Subcutaneous abdominal adipose tissue (tissue), 5 donors: ENCODE results near the gene RIOK2.

ENCODE experiments used
- H3K27ac ChIP-seq: one replicate; pipeline ENCODE4 v1.7.0; 2013; ENCODE audit warnings: low read depth, mild to moderate bottlenecking, inconsistent platforms, low read length, moderate library complexity
- H3K27me3 ChIP-seq, 5 donors: one replicate each; pipeline ENCODE4 v1.7.0; 2013; ENCODE audit warnings: low read length in 5 of 5, inconsistent platforms in 1 of 5; ENCODE audit not compliant: control insufficient read depth in 5 of 5, insufficient read depth in 4 of 5
- H3K36me3 ChIP-seq, 5 donors: one replicate each; pipeline ENCODE4 v1.7.0; 2013; ENCODE audit warnings: low read length in 5 of 5; ENCODE audit not compliant: control insufficient read depth in 5 of 5, insufficient read depth in 5 of 5
- H3K4me1 ChIP-seq, 5 donors: one replicate each; pipeline ENCODE4 v1.7.0; 2013; ENCODE audit warnings: low read length in 5 of 5, mild to moderate bottlenecking in 3 of 5, moderate library complexity in 1 of 5; ENCODE audit not compliant: control insufficient read depth in 5 of 5, insufficient read depth in 5 of 5
- H3K4me3 ChIP-seq, 5 donors: one replicate each; pipeline ENCODE4 v1.7.0; 2013; ENCODE audit warnings: low read length in 5 of 5, low read depth in 1 of 5
- H3K9ac ChIP-seq, 5 donors: one replicate each; pipeline ENCODE4 v1.7.0; 2013; ENCODE audit warnings: low read length in 5 of 5, mild to moderate bottlenecking in 4 of 5, moderate library complexity in 3 of 5
- H3K9me3 ChIP-seq, 5 donors: one replicate each; pipeline ENCODE4 v1.7.0; 2013; ENCODE audit warnings: low read length in 5 of 5; ENCODE audit not compliant: control insufficient read depth in 5 of 5
- donor health status: healthy.
- donor health status: healthy.
- donor health status: healthy.
- donor health status: healthy.
- donor health status: healthy.

Gene RIOK2

DNA sequence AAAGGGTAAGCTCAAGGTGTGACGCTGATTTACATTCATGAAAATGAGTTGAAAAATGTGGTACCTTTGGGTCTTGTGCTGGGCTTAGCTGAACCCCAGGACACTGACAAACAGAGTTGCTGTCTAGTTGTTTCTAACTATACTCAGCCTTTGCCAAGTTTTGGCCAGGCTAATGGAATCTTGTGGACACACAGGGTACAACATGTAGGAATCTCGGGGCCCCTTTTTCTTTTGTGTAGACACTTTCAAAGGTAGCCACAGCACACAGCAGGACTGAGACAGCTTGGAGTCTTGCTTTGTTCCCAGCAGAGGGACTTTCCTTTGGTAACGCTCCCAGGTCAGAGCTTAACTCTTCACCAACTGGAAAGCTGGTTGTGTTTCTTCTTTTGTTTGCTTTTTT is 48.4 kb downstream of the RIOK2 start:
- Histone ChIP-seq H3K36me3 (no peaks in the 10 kb centered on the region), H3K27me3 (no peaks in the 10 kb centered on the region), H3K27ac (no peak overlapping the region), H3K9me3 (no peaks in the 10 kb centered on the region), H3K9ac (no peak overlapping the region), H3K4me1 (no peaks in the 10 kb centered on the region), H3K4me3 (no peak overlapping the region)

GRCh38 chr5:97133101-97133500 is 49.9 kb downstream of the RIOK2 start:
- H3K9ac ChIP-seq: no peak overlapping the region
- no peaks in the 10 kb centered on the region for H3K4me1 ChIP-seq
- no peak overlapping the region for H3K4me3 ChIP-seq
- H3K36me3 ChIP-seq: no peaks in the 10 kb centered on the region
- no peaks in the 10 kb centered on the region for H3K27me3 ChIP-seq
- no peaks in the 10 kb centered on the region for H3K9me3 ChIP-seq
- no peak overlapping the region for H3K27ac ChIP-seq

- Histone ChIP-seq H3K9ac (no peak overlapping the region), H3K4me3 (no peak overlapping the region), H3K9me3 (no peaks in the 10 kb centered on the region), H3K4me1 (peaks cover 0 to 7% (median 0%) of the 10 kb centered on the region in 5 donors), H3K36me3 (no peaks in the 10 kb centered on the region), H3K27me3 (no peaks in the 10 kb centered on the region), H3K27ac (no peak overlapping the region)
Observed at GRCh38 chr5:97131921-97132320, 51.1 kb downstream of the RIOK2 start.

DNA sequence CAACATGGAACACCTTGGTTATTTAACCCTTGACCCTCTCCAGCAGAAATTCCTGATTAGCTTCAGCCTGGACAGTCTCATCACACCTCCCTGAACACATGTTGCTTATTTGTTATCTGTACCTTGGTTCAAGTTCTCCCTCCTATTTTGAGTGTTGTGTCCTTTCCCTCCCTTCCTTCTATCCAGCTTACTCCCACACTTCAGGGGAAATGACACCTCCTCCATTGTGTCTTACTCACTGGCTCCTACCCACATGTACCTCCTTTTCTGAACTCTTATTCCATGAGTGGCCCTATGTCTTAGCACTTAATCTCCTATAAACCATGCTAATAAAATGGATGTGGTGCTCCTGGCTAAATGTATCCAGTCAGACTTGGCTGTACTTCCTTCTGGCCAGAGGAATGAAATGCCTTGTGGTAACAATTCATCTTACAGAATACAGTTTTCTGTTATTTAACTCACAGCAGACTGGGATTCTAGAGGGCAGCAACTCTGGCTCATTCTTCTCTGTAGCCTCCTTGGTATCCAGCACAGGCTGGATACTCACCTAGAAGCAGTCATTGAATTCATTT is 51.8 kb downstream of the RIOK2 start:
- Histone ChIP-seq H3K36me3 (no peaks in the 10 kb centered on the region), H3K9me3 (no peaks in the 10 kb centered on the region), H3K4me3 (no peak overlapping the region)

DNA sequence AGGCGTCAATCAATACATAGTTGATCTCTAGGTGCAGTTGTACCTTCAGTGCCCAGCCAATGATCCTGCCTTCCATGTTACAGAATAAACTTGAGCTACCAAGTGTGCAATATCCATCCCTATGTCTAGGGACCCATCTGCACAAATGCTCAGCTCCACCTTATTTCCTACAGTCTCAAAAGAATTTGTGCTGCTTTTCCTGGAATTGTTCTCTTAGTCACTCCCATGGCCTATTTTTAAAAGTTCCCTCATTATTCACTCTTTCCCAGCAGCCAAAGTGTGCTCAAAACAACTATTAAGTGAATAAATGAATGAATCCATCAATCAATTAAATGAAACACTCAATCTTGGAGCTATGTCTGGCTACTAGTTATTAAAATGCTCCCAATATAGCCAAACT is 55.3 kb downstream of the RIOK2 start:
- no peak overlapping the region for H3K27ac ChIP-seq
- no peaks in the 10 kb centered on the region for H3K9me3 ChIP-seq
- H3K4me1 ChIP-seq: peaks cover 0 to 7% (median 0%) of the 10 kb centered on the region in 5 donors
- H3K9ac ChIP-seq: no peak overlapping the region
- H3K4me3 ChIP-seq: no peak overlapping the region
- H3K36me3 ChIP-seq: no peaks in the 10 kb centered on the region
- no peaks in the 10 kb centered on the region for H3K27me3 ChIP-seq

More for the DNA sequence above, 51.8 kb downstream of the RIOK2 start:
- Histone ChIP-seq H3K27ac (no peak overlapping the region), H3K4me1 (peaks cover 0 to 7% (median 0%) of the 10 kb centered on the region in 5 donors), H3K27me3 (no peaks in the 10 kb centered on the region), H3K9ac (no peak overlapping the region)

DNA sequence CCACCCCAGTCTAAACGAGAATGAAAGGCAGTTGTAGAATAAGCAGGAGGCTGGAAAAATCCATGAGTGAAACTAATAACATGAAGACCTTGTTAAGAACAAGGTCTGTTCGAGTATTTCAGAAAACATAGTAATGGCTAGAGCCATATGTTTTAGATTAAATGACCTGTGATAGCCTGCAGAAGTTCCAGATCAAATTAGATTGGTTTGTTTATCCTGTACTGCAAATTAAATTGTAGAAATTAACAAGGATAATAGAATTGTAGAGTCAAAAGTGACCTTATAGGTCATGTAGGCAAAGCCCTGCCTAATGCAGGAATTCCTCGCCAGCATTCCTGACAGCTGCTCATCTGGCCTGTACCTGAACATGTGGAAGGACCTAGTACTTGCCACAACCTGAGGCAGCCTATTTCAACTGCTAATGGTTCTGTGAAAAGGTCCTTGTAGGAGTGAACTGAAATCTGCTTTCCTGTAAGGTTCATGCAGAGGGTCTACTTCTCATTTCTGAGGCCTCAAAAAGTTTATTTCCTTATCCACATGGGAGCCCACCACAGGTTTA is 57.8 kb downstream of the RIOK2 start:
- Histone ChIP-seq H3K27ac (no peak overlapping the region), H3K36me3 (no peaks in the 10 kb centered on the region), H3K4me3 (no peak overlapping the region), H3K9ac (no peak overlapping the region), H3K27me3 (no peaks in the 10 kb centered on the region), H3K9me3 (no peaks in the 10 kb centered on the region), H3K4me1 (peaks cover 0 to 7% (median 0%) of the 10 kb centered on the region in 5 donors)

GRCh38 chr5:97124335-97124734 is 58.7 kb downstream of the RIOK2 start:
- Histone ChIP-seq H3K4me3 (no peak overlapping the region), H3K36me3 (no peaks in the 10 kb centered on the region), H3K4me1 (peaks cover 0 to 7% (median 0%) of the 10 kb centered on the region in 5 donors), H3K27me3 (no peaks in the 10 kb centered on the region), H3K9ac (no peak overlapping the region), H3K9me3 (no peaks in the 10 kb centered on the region), H3K27ac (no peak overlapping the region)

DNA sequence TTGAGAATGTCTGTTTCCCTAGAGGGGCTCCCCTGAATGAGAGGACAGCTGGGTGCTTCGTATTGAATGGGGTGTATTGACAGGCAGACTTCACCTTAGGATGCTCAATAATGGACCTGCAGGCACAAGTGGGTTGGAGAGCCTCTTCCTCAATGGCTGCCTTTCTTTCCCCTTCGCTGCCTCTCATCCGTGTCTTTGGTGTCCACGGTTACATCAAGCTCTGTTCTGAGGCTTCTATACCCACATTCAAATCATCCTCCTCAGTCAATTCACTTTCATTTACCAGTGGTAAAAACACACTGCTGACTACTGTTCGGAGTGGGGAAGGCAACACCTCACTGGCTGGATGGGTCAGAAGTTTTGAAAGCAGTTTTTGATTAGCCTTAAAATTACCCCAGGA is 61.2 kb downstream of the RIOK2 start:
- no peak overlapping the region for H3K4me3 ChIP-seq
- peaks cover 0 to 6% (median 0%) of the 10 kb centered on the region in 5 donors for H3K4me1 ChIP-seq
- H3K9me3 ChIP-seq: no peaks in the 10 kb centered on the region
- no peak overlapping the region for H3K27ac ChIP-seq
- no peak overlapping the region for H3K9ac ChIP-seq
- H3K27me3 ChIP-seq: no peaks in the 10 kb centered on the region
- H3K36me3 ChIP-seq: no peaks in the 10 kb centered on the region

DNA sequence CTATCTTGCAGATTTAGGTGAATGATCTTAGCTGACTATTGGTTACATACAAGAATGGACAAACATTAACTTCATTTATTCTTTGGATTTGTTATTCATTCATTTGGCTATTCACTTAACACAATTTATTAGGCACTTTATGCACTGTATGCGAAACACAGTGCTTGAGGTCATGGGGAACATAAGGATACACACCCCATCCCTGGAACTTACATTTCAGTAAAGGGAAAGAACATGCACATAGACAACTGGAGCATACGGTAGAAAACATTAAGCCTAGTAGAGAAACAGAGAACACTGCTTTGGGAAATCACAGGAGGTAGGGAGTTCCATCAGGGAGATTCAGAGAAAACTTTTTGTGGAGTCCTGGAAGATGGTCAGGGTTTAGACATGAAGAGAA is 62.9 kb downstream of the RIOK2 start:
- H3K4me1 ChIP-seq: peaks cover 0 to 6% (median 0%) of the 10 kb centered on the region in 5 donors
- H3K27me3 ChIP-seq: no peaks in the 10 kb centered on the region
- H3K27ac ChIP-seq: no peak overlapping the region
- H3K9me3 ChIP-seq: no peaks in the 10 kb centered on the region
- no peaks in the 10 kb centered on the region for H3K36me3 ChIP-seq
- H3K4me3 ChIP-seq: no peak overlapping the region
- no peak overlapping the region for H3K9ac ChIP-seq

GRCh38 chr5:97119007-97119390 is 64.0 kb downstream of the RIOK2 start:
- H3K4me3 ChIP-seq: no peak overlapping the region
- H3K36me3 ChIP-seq: no peaks in the 10 kb centered on the region
- H3K27ac ChIP-seq: no peak overlapping the region
- no peaks in the 10 kb centered on the region for H3K27me3 ChIP-seq
- H3K9me3 ChIP-seq: no peaks in the 10 kb centered on the region
- peaks cover 0 to 6% (median 0%) of the 10 kb centered on the region in 5 donors for H3K4me1 ChIP-seq
- no peak overlapping the region for H3K9ac ChIP-seq
